ENCODE measurements around the gene FER1L5. TPM values are rescaled to one million over a fixed set of nuclear protein-coding genes. Genes with fewer than 3 reads are reported as not detected.
A peak's percentile ranks its signal among the peaks of the same experiment; 100 is the strongest.

Gene FER1L5
- total RNA-seq, 2 experiments from 2014 or later: not detected

- no peaks in the 10 kb centered on the region for H3K9me3 Mint-ChIP-seq (ENCODE audit: low read depth)
- no peak for DNase-seq
- H3K4me1 Mint-ChIP-seq: peaks cover 32% of the 10 kb centered on the region
- no peak for ATAC-seq
- H3K4me3 Mint-ChIP-seq: no peak overlapping the region
- CTCF ChIA-PET: interaction anchor here (1.3 to 1.7 kb wide), 2 partner anchors 26 to 63 kb away, joined by 6 to 9 read pairs; no protein-coding TSS in a partner anchor
- H3K27ac Mint-ChIP-seq: no peak overlapping the region
- peaks cover 13% of the 10 kb centered on the region for H3K36me3 Mint-ChIP-seq
- no peaks in the 10 kb centered on the region for H3K27me3 Mint-ChIP-seq
Observed at GRCh38 chr2:96737251-96737650, 94.7 kb downstream of the FER1L5 start.

DNA sequence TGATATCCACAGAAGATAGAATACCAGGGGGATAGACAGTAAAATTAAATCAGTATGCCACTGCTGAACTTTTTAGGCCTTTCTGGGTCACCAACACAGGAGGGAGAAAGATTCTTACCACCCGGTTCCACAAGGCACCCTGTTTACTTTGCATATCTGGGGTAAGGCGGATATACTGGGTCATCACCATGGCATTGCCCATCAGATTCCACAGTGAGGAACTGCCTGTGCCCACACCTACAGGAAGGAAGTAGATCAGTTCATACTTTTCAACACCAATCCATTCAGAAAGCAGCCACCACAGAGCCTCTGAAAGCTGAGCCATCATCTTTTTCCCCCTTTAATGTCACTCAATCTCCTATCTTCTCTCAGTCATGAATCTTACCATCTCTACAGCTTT is 95.3 kb downstream of the FER1L5 start:
- Mint-ChIP-seq H3K27ac (peak overlapping the region; percentile 41), H3K9me3 (ENCODE audit: low read depth) (no peaks in the 10 kb centered on the region), H3K4me1 (peaks cover 35% of the 10 kb centered on the region), H3K4me3 (peak overlapping the region; percentile 6), H3K27me3 (no peaks in the 10 kb centered on the region), H3K36me3 (peaks cover 13% of the 10 kb centered on the region)
- ATAC-seq: no peak
- no peak for DNase-seq
- CTCF ChIA-PET: interaction anchor here (3.6 kb wide), 1 partner anchor 23 kb away, joined by 14 read pairs; the partner anchor contains the start of gene CNNM4

GRCh38 chr2:96739076-96739632 is 96.6 kb downstream of the FER1L5 start:
- no peaks in the 10 kb centered on the region for H3K27me3 Mint-ChIP-seq
- CTCF ChIA-PET: interaction anchor here (3.6 kb wide), 1 partner anchor 22 kb away, joined by 14 read pairs; the partner anchor contains the start of gene CNNM4
- H3K4me1 Mint-ChIP-seq: peaks cover 38% of the 10 kb centered on the region
- H3K36me3 Mint-ChIP-seq: peaks cover 4% of the 10 kb centered on the region
- no peaks in the 10 kb centered on the region for H3K9me3 Mint-ChIP-seq (ENCODE audit: low read depth)
- H3K27ac Mint-ChIP-seq: peak overlapping the region; percentile 87
- ATAC-seq (no peak), DNase-seq (no peak)
- H3K4me3 Mint-ChIP-seq: peak overlapping the region; percentile 97

DNA sequence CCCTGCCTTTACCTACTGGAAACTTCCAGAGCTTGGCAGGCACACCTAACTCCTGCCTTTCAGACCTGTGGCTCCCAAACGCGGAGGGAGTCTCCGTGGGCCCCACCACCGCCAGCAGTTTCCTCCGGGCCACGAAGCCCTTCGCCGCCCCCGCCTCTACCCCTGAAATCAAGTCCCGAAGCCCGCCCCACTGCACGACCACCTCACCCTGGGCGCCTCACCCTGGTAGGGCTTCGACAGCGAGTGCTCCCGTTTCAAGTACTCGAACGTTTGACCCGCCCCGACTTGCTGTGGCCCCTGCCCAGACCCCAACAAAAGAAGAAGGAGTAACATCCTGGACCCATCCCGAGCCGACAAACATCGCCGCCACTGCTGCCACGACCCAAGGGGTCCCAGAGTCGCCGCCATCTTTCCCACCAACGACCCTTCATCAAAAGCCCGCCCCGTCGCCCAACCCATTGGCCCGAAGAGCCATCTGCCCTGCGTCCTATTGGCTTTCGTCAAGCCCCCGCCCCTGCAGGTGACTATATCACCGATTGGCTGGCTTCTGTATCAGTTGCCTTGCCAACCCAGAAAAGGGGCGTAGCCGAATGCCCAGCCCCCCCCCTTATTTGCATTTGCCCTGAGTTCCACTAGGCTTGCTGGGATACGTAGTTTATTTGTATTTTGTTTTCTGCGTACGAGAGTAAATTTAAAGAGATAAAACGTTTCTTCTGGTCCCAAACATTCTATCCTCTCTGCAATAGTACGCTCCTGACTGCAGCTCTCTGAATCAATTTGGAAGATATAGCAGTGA is 97.3 kb downstream of the FER1L5 start, which contains the start of gene LMAN2L:
Gene LMAN2L (minus strand): TSS at position 432 of the 796 bp plus-strand sequence. CDS start 24 bp downstream, at position 408.
- DNase-seq (peak; percentile 100), ATAC-seq (peak; percentile 100)
- Mint-ChIP-seq H3K36me3 (no peaks in the 10 kb centered on the region), H3K27ac (peak within 1 kb of the TSS; percentile 87), H3K4me1 (peaks cover 38% of the 10 kb centered on the region), H3K27me3 (no peaks in the 10 kb centered on the region), H3K9me3 (ENCODE audit: low read depth) (no peaks in the 10 kb centered on the region), H3K4me3 (peak within 1 kb of the TSS; percentile 97)
- CTCF ChIA-PET: interaction anchor here (3.6 kb wide), 1 partner anchor 21 kb away, joined by 14 read pairs; the partner anchor contains the start of gene CNNM4

DNA sequence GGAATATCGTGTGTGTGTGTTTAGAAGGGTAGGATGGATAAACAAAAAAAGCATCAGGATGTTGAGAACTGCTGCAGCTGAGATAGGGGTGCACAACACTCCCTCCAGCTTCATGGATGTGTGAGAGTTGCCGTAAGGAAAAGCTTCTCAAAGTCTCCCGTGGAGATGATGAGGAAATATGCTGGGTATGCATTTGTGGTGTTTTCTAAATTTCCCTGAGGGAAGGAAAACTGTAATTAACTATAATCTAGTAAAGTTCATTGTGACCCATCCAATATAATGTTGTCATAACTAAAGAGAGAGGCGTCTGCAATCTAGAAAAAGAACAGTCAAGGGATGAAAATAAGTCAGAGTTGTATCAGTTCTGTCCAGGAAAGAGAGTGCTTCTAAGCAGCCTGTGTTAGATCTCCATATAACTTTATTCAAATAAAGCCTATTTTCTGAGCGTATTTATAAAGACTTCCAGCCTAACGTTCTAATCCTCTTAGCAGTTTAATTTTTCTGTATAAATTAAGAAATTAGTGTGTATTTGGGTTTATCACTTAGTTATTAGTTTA is 104.6 kb downstream of the FER1L5 start:
- ATAC-seq: no peak
- no peak for DNase-seq
- CTCF ChIA-PET: no interaction called here
- H3K27me3 Mint-ChIP-seq: peaks cover 10% of the 10 kb centered on the region
- no peaks in the 10 kb centered on the region for H3K9me3 Mint-ChIP-seq (ENCODE audit: low read depth)
- H3K4me3 Mint-ChIP-seq: no peak overlapping the region
- H3K27ac Mint-ChIP-seq: no peak overlapping the region
- no peaks in the 10 kb centered on the region for H3K36me3 Mint-ChIP-seq
- peaks cover 6% of the 10 kb centered on the region for H3K4me1 Mint-ChIP-seq

- ATAC-seq (no peak), DNase-seq (no peak)
- H3K9me3 Mint-ChIP-seq (ENCODE audit: low read depth): no peaks in the 10 kb centered on the region
- H3K27ac Mint-ChIP-seq: no peak overlapping the region
- no peak overlapping the region for H3K4me3 Mint-ChIP-seq
- H3K36me3 Mint-ChIP-seq: no peaks in the 10 kb centered on the region
- H3K27me3 Mint-ChIP-seq: peaks cover 10% of the 10 kb centered on the region
- CTCF ChIA-PET: interaction anchor here (1.2 to 1.7 kb wide), 2 partner anchors 10 to 11 kb away, joined by 3 to 6 read pairs; no protein-coding TSS in a partner anchor
- H3K4me1 Mint-ChIP-seq: no peaks in the 10 kb centered on the region
Observed at GRCh38 chr2:96751800-96752199, 109.2 kb downstream of the FER1L5 start.

DNA sequence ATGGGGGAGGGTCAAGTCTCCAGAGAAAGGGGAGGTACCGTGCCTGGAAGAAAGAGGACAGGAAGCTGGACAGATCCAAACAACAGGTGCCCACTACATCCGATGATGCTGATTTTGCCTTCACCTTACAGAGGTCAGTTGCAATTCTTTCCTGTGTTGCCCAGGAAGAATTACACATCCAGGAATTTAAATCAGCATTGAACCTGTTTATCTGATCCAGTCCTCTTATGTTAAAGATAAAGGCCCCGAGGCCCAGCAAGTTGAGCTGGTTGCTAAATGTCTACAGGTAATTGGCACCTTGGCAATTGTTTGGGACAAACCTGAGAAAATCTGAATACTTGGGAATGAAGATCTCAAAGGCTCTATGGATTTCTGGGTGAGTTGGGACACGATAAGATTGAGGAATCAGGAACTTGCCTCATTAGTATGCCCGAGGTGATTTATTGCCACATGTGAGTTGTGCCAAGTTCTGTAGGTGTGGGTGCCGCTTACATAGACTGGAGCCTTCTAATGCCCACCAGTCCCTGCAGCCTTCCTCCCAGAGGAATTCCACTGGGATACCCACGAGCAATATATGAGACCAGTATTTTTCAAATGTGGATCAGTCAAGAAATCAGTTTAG is 111.2 kb downstream of the FER1L5 start:
- Mint-ChIP-seq H3K27ac (no peak overlapping the region), H3K9me3 (ENCODE audit: low read depth) (no peaks in the 10 kb centered on the region), H3K4me3 (no peak overlapping the region), H3K4me1 (no peaks in the 10 kb centered on the region), H3K27me3 (peaks cover 4% of the 10 kb centered on the region), H3K36me3 (no peaks in the 10 kb centered on the region)
- CTCF ChIA-PET: interaction anchor here (1.7 kb wide), 1 partner anchor 8 kb away, joined by 6 read pairs; no protein-coding TSS in a partner anchor
- ATAC-seq (no peak), DNase-seq (no peak)

GRCh38 chr2:96754317-96754716 is 111.8 kb downstream of the FER1L5 start:
- H3K36me3 Mint-ChIP-seq: no peaks in the 10 kb centered on the region
- DNase-seq (no peak), ATAC-seq (no peak)
- CTCF ChIA-PET: interaction anchor here (0.7 kb wide), 1 partner anchor 12 kb away, joined by 3 read pairs; no protein-coding TSS in a partner anchor
- H3K27me3 Mint-ChIP-seq: peaks cover 4% of the 10 kb centered on the region
- no peak overlapping the region for H3K4me3 Mint-ChIP-seq
- H3K9me3 Mint-ChIP-seq (ENCODE audit: low read depth): no peaks in the 10 kb centered on the region
- no peak overlapping the region for H3K27ac Mint-ChIP-seq
- peaks cover 2% of the 10 kb centered on the region for H3K4me1 Mint-ChIP-seq

Other genes with a start within 250 kb of the FER1L5 start
- under 1 TPM; 0.38 to 0.52 TPM for gene NEURL3, start 137.4 kb upstream of the FER1L5 start, total RNA-seq
- gene ARID5A, start 106.0 kb upstream of the FER1L5 start, total RNA-seq: 10 to 100 TPM; 57.9 to 70.5 TPM
- gene KANSL3, start 4.5 kb upstream of the FER1L5 start, total RNA-seq: 10 to 100 TPM; 74.6 to 84.0 TPM
- gene LMAN2L, start 97.3 kb downstream of the FER1L5 start, total RNA-seq: 1 to 10 TPM; 7.3 to 7.5 TPM
- gene CNNM4, start 118.1 kb downstream of the FER1L5 start, total RNA-seq: 1 to 10 TPM; 7.6 to 7.9 TPM
- gene CNNM3, start 173.5 kb downstream of the FER1L5 start, total RNA-seq: 10 to 100 TPM; 28.0 to 30.5 TPM
- gene ANKRD23, start 201.3 kb downstream of the FER1L5 start, total RNA-seq: 10 to 100 TPM; 10.4 to 14.8 TPM
- gene ANKRD39, start 215.3 kb downstream of the FER1L5 start, total RNA-seq: 10 to 100 TPM; 32.6 to 42.6 TPM
- gene SEMA4C, start 227.3 kb downstream of the FER1L5 start, total RNA-seq: 10 to 100 TPM in 1 of 2 experiments, 1 to 10 TPM in 1; 9.7 to 11.6 TPM

All from activated CD8-positive, alpha-beta memory T cell treated with anti-CD3 and anti-CD28 coated beads, Interleukin-2, amount 10 ng/mL, durations not matched to agents 7 days and 5 days (primary cell).